NCI-H82 treated with DMSO at 0.1 percent for 48 hours (cell line): ENCODE results near the gene NPIPA8.
"Not testable (repeated sequence)": the region's sequence is repeated elsewhere in the genome, so short reads cannot be mapped to it uniquely, and the experiment has no call there.

Experiments used
- DNase-seq: peaks from one replicate; lab custom pipeline; 2025; ENCODE audit not compliant: unreplicated experiment; lab: John Stamatoyannopoulos, UW

NPIPA8 gene

GRCh38 chr16:18280319-18280718 lies 56.2 kb downstream of the NPIPA8 start:
- DNase-seq = not testable (repeated sequence)

GRCh38 chr16:18276756-18277155 lies 59.8 kb downstream of the NPIPA8 start:
- not testable (repeated sequence) for DNase-seq

- DNase-seq = not testable (repeated sequence)
Observed at GRCh38 chr16:18270171-18270570, 66.4 kb downstream of the NPIPA8 start.
